ENCODE data around the gene ZFP57. TPM values are rescaled to one million over a fixed set of nuclear protein-coding genes. Genes with fewer than 3 reads are reported as not detected.

ZFP57 gene
- total RNA-seq (under 1 TPM in 1 of 2 donors, not detected in 1; 0.49 TPM), polyA plus RNA-seq (1 to 10 TPM in 1 of 2 donors, not detected in 1; 7.1 TPM)
- long read RNA-seq, donor 1, partial matches to known transcripts: 0 of 1 reads
- long read RNA-seq, donor 1, other reads (novel, unspliced or antisense): 0 of 1 reads
- long read RNA-seq, donor 2: 0 reads

DNA sequence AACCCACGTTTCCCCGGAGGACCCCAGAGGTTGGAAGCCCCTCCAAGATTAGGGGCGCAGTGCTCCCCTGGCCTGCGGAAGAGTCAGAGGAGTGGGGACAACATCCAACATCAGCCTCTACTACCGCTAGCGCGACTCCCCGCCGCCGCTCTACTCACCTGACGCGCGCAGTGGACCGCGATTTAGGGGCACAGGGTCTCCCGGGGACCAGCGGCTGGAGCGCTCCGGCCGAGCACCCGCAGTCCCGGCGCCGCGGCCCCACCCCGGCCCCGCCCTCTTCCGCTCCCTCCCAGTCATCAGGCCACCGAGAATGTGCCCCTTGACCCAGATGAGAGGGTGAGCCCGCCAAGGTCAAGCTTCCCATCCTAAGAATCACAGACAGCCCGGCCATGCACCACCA is at the start of gene ZFP57:
Gene ZFP57, minus strand, starts transcription at position 249 of the 400 bp plus-strand sequence. CDS start 4,149 bp downstream, outside the sequence.
- Histone ChIP-seq H3K27ac (ENCODE audit: low read depth in 1 of 2, low read length in 2 of 2) (no peak within 1 kb of the TSS), H3K36me3 (ENCODE audit: control insufficient read depth in 1 of 2, insufficient read depth in 2 of 2, low read length in 1 of 2) (no peaks in the 10 kb centered on the region), H3K4me3 (ENCODE audit: low read length in 2 of 2) (no peak within 1 kb of the TSS), H3K4me1 (ENCODE audit: control insufficient read depth in 1 of 2, insufficient read depth in 2 of 2, low read length in 2 of 2) (no peaks in the 10 kb centered on the region), H3K27me3 (ENCODE audit: control insufficient read depth in 1 of 2, insufficient read depth in 2 of 2, low read length in 1 of 2) (no peaks in the 10 kb centered on the region), H3K9me3 (ENCODE audit: control insufficient read depth, low read length) (no peaks in the 10 kb centered on the region)
- DNase-seq: no peak
- WGBS, 2 donors: 21 to 76% methylated on average over 31 of the region's 31 CpGs
- intact Hi-C loops (cut with DNase I): no loop called here
- ATAC-seq (ENCODE audit: low FRiP score): no peak

DNA sequence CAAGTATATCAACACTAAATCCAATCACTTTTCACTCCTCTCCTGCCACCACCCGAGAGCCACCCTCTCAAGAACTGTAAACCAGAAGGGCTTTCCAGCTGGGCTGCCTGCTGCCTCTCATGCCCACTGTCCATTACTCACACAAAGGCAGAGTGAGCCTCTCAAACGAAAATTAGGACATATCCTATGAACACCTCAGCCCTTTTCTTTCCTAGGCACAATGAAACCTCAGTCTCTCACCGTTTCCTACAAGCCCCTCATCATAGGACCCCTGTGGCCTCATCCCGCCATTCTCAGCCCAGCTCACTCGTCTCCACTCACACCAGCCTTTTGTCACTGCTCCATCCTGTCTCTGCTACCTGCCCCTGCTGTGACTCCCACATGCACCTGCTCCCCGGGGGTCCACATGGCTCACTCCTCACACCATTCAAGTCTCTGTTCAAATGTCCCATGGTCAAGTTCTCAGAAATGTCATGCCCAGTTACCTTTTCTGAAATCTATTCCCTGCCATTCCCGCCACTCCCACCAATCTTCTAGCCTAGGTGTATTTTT is 49.7 kb upstream of the ZFP57 start:
- intact Hi-C loops (cut with DNase I): loop anchor here in 1 of 2 donors (10.0 kb wide), 1 partner anchor 104 kb away; no protein-coding TSS in a partner anchor
- no peak for ATAC-seq (ENCODE audit: low FRiP score)

DNA sequence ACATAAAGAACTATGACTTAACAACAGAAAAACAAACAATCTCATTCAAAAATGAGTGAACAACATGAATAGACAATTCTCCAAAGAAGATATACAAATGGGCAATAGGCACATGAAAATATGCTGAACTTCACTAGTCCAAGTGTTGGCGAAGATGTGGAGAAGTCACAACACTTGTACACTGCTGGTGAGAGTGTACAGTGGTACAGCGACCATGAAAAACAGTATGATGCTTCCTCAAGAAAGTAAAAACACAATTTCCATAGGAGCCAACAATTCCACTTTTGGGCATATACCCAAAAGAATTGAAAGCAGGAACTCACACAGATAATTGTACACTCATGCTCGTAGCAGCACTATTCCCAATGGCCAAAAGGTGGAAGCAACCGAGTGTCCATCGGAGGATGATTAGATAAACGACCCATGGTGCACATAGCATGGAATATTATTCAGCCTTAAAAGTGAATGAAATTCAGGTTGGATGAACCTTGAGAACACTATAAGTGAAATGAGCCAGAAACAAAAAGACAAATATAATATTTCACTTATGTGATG is 48.9 kb upstream of the ZFP57 start:
- DNase-seq: no peak
- no peaks in the 10 kb centered on the region for H3K9me3 ChIP-seq (ENCODE audit: control insufficient read depth, low read length)
- ATAC-seq (ENCODE audit: low FRiP score): no peak
- intact Hi-C loops (cut with DNase I): loop anchor here in 1 of 2 donors (10.0 kb wide), 1 partner anchor 105 kb away; no protein-coding TSS in a partner anchor
- no peaks in the 10 kb centered on the region for H3K36me3 ChIP-seq (ENCODE audit: control insufficient read depth in 1 of 2, insufficient read depth in 2 of 2, low read length in 1 of 2)
- no peak overlapping the region for H3K27ac ChIP-seq (ENCODE audit: low read depth in 1 of 2, low read length in 2 of 2)
- no peaks in the 10 kb centered on the region for H3K27me3 ChIP-seq (ENCODE audit: control insufficient read depth in 1 of 2, insufficient read depth in 2 of 2, low read length in 1 of 2)
- H3K4me1 ChIP-seq (ENCODE audit: control insufficient read depth in 1 of 2, insufficient read depth in 2 of 2, low read length in 2 of 2): no peaks in the 10 kb centered on the region
- 82 to 84% methylated on average over 6 of the region's 6 CpGs for WGBS, 2 donors
- H3K4me3 ChIP-seq (ENCODE audit: low read length in 2 of 2): no peak overlapping the region

More for the DNA sequence above, 49.7 kb upstream of the ZFP57 start:
- Histone ChIP-seq H3K9me3 (ENCODE audit: control insufficient read depth, low read length) (no peaks in the 10 kb centered on the region), H3K27ac (ENCODE audit: low read depth in 1 of 2, low read length in 2 of 2) (no peak overlapping the region), H3K36me3 (ENCODE audit: control insufficient read depth in 1 of 2, insufficient read depth in 2 of 2, low read length in 1 of 2) (no peaks in the 10 kb centered on the region), H3K4me1 (ENCODE audit: control insufficient read depth in 1 of 2, insufficient read depth in 2 of 2, low read length in 2 of 2) (no peaks in the 10 kb centered on the region), H3K27me3 (ENCODE audit: control insufficient read depth in 1 of 2, insufficient read depth in 2 of 2, low read length in 1 of 2) (no peaks in the 10 kb centered on the region), H3K4me3 (ENCODE audit: low read length in 2 of 2) (no peak overlapping the region)
- 56 to 62% methylated on average over 7 of the region's 7 CpGs for WGBS, 2 donors
- no peak for DNase-seq

DNA sequence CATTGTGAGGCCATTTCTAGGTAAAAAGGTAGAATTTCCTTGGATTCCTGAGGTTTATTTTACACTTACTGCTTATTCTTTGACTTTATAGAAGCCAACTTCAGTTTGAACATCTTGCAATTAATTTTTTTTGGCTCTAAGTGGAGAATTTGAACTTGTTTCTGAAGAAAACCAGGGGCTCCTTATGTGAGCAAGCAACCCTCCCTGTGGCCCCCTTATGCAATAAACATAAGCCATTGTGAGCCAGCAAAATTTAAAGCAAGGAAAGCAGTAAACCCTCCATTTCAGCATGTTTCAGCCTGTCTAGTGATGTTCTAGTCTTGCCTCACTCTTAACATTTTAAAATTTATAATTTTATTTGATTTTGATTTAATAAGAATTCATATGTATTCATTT is 47.9 kb upstream of the ZFP57 start:
- Histone ChIP-seq H3K4me1 (ENCODE audit: control insufficient read depth in 1 of 2, insufficient read depth in 2 of 2, low read length in 2 of 2) (no peaks in the 10 kb centered on the region), H3K27me3 (ENCODE audit: control insufficient read depth in 1 of 2, insufficient read depth in 2 of 2, low read length in 1 of 2) (no peaks in the 10 kb centered on the region), H3K27ac (ENCODE audit: low read depth in 1 of 2, low read length in 2 of 2) (no peak overlapping the region), H3K4me3 (ENCODE audit: low read length in 2 of 2) (no peak overlapping the region), H3K9me3 (ENCODE audit: control insufficient read depth, low read length) (no peaks in the 10 kb centered on the region), H3K36me3 (ENCODE audit: control insufficient read depth in 1 of 2, insufficient read depth in 2 of 2, low read length in 1 of 2) (no peaks in the 10 kb centered on the region)
- intact Hi-C loops (cut with DNase I): no loop called here
- ATAC-seq (ENCODE audit: low FRiP score): no peak
- no peak for DNase-seq

DNA sequence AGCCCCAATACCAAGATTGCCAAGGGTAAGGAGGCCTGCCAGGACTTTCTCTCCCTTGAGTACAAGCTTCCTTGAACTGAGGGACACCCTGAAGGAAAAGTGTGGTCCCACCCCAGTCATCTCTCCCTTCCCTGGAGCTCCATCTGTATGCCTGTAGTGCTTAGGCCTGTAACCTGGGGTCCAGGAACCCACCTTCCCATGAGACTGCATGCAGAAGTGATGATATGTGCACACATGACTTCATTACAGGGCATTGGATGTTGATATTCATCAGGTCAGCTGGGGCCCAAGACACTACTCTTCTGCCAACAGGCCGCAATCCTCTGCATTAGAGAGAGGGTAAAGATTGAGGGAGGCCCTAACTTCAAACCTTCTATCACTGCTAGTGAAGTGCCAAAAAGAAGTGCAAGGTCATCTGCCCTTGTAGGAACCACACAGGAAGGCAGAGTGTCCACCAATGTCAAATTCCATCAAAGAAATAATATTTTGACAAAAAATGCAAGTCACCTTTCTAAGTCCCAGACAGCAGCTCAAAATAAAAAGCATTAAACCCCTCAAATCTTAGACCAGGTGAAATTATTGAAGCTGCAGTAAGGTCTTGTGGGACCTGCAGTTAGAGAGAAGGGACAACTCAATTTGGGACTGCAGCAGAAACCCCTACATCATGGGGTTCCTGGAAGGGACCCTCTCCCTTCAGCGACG is 47.4 kb upstream of the ZFP57 start:
- WGBS, 2 donors: 94 to 97% methylated on average over 3 of the region's 3 CpGs
- Histone ChIP-seq H3K27ac (ENCODE audit: low read depth in 1 of 2, low read length in 2 of 2) (no peak overlapping the region), H3K36me3 (ENCODE audit: control insufficient read depth in 1 of 2, insufficient read depth in 2 of 2, low read length in 1 of 2) (no peaks in the 10 kb centered on the region), H3K9me3 (ENCODE audit: control insufficient read depth, low read length) (no peaks in the 10 kb centered on the region), H3K4me1 (ENCODE audit: control insufficient read depth in 1 of 2, insufficient read depth in 2 of 2, low read length in 2 of 2) (no peaks in the 10 kb centered on the region), H3K27me3 (ENCODE audit: control insufficient read depth in 1 of 2, insufficient read depth in 2 of 2, low read length in 1 of 2) (no peaks in the 10 kb centered on the region), H3K4me3 (ENCODE audit: low read length in 2 of 2) (no peak overlapping the region)
- ATAC-seq (ENCODE audit: low FRiP score): no peak
- no peak for DNase-seq
- intact Hi-C loops (cut with DNase I): no loop called here

DNA sequence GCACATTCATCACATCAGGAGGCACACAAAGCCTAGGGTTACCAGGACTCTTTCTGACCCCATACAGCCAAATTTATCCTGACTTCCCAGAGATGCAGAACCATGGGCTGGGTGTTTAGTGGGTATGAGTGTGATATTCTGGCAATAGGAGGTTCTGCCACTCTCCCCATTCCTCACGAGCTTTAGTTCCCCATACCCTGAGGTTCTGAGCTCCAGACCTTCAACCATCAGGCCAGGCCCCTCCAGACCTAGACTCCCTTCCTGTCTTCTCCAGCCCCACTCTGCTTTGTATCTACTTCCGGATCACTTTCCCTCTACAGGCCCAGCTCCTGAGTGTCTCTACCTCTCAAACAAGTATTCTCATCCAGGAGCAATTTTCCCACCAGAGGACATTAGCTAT is 46.7 kb upstream of the ZFP57 start:
- 40 to 94% methylated on average over 2 of the region's 2 CpGs for WGBS, 2 donors

DNA sequence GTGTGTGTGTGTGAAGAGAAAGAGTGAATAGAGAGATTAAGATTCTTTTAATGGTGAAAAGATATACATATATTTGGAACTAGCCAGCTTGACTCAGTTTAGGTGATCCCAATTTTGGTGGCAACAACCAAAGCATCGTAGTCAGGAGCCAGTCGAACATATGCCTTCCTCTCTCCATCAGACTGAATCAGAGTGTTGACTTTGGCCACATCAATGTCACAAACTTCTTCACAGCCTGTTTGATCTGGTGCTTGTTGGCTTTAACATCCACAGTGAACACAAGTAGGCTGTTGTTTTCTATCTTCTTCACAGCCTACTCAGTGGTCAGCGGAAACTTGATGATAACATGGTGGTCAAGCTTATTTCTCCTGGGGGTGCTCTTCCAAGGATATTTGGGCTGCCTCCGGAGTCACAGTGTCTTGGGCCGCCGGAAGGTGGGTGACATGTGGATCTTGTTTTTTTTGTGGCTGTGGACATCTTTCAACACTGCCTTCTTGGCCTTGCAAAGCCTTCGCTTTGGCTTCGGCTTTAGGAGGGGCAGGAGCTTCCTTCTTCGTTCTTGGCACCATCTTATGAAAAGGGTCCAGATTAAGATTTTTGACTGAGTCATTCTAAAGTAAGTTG is 45.7 kb upstream of the ZFP57 start:
- no peak overlapping the region for H3K27ac ChIP-seq (ENCODE audit: low read depth in 1 of 2, low read length in 2 of 2)
- no peaks in the 10 kb centered on the region for H3K9me3 ChIP-seq (ENCODE audit: control insufficient read depth, low read length)
- ATAC-seq (ENCODE audit: low FRiP score) (no peak), DNase-seq (no peak)
- H3K4me1 ChIP-seq (ENCODE audit: control insufficient read depth in 1 of 2, insufficient read depth in 2 of 2, low read length in 2 of 2): no peaks in the 10 kb centered on the region
- intact Hi-C loops (cut with DNase I): no loop called here
- H3K4me3 ChIP-seq (ENCODE audit: low read length in 2 of 2): no peak overlapping the region
- no peaks in the 10 kb centered on the region for H3K27me3 ChIP-seq (ENCODE audit: control insufficient read depth in 1 of 2, insufficient read depth in 2 of 2, low read length in 1 of 2)
- 87% methylated on average over 9 of the region's 9 CpGs for WGBS, 2 donors
- no peaks in the 10 kb centered on the region for H3K36me3 ChIP-seq (ENCODE audit: control insufficient read depth in 1 of 2, insufficient read depth in 2 of 2, low read length in 1 of 2)

More for the DNA sequence above, 46.7 kb upstream of the ZFP57 start:
- Histone ChIP-seq H3K27me3 (ENCODE audit: control insufficient read depth in 1 of 2, insufficient read depth in 2 of 2, low read length in 1 of 2) (no peaks in the 10 kb centered on the region), H3K27ac (ENCODE audit: low read depth in 1 of 2, low read length in 2 of 2) (no peak overlapping the region), H3K36me3 (ENCODE audit: control insufficient read depth in 1 of 2, insufficient read depth in 2 of 2, low read length in 1 of 2) (no peaks in the 10 kb centered on the region), H3K4me3 (ENCODE audit: low read length in 2 of 2) (no peak overlapping the region), H3K4me1 (ENCODE audit: control insufficient read depth in 1 of 2, insufficient read depth in 2 of 2, low read length in 2 of 2) (no peaks in the 10 kb centered on the region), H3K9me3 (ENCODE audit: control insufficient read depth, low read length) (no peaks in the 10 kb centered on the region)
- intact Hi-C loops (cut with DNase I): no loop called here
- no peak for ATAC-seq (ENCODE audit: low FRiP score)
- DNase-seq: no peak

DNA sequence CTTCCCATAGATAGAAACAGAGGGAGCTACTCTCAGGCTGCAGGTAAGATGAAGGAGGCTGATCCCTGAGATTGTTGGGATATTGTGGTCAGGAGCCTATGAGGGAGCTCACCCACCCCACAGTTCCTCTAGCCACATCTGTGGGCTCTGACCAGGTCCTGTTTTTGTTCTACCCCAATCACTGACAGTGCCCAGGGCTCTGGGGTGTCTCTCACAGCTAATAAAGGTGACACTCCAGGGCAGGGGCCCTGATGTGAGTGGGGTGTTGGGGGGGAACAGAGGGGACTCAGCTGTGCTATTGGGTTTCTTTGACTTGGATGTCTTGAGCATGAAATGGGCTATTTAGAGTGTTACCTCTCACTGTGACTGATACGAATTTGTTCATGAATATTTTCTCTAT is 45.0 kb upstream of the ZFP57 start:
- intact Hi-C loops (cut with DNase I): no loop called here
- Histone ChIP-seq H3K27ac (ENCODE audit: low read depth in 1 of 2, low read length in 2 of 2) (no peak overlapping the region), H3K27me3 (ENCODE audit: control insufficient read depth in 1 of 2, insufficient read depth in 2 of 2, low read length in 1 of 2) (no peaks in the 10 kb centered on the region), H3K4me3 (ENCODE audit: low read length in 2 of 2) (no peak overlapping the region), H3K9me3 (ENCODE audit: control insufficient read depth, low read length) (no peaks in the 10 kb centered on the region), H3K4me1 (ENCODE audit: control insufficient read depth in 1 of 2, insufficient read depth in 2 of 2, low read length in 2 of 2) (no peaks in the 10 kb centered on the region), H3K36me3 (ENCODE audit: control insufficient read depth in 1 of 2, insufficient read depth in 2 of 2, low read length in 1 of 2) (no peaks in the 10 kb centered on the region)
- ATAC-seq (ENCODE audit: low FRiP score) (no peak), DNase-seq (no peak)
- WGBS, 2 donors: 88 to 93% methylated on average over 1 of the region's 1 CpG

Data from aorta (tissue), 5 donors.